Transverse colon (tissue), 4 donors: ENCODE results near the gene PCLAF. TPM values are rescaled to one million over a fixed set of nuclear protein-coding genes. Genes with fewer than 3 reads are reported as not detected.

ENCODE experiments used
- DNase-seq: peaks from one replicate; pipeline ENCODE4 v3.0.0-alpha.2; 2019
- H3K27ac ChIP-seq, 4 donors: fragments of 200-600 bp; sonication (generic); 2 replicates each; pipeline ENCODE4 v1.5.1; 2016 to 2018; ENCODE audit warnings: inconsistent platforms in 4 of 4
- H3K27me3 ChIP-seq: fragments of 200-600 bp; sonication (generic); 2 replicates; pipeline ENCODE4 v1.5.1; 2017; ENCODE audit warnings: inconsistent platforms
- H3K36me3 ChIP-seq, 4 donors: fragments of 200-600 bp; sonication (generic); 2 replicates each; pipeline ENCODE4 v1.5.1; 2017 to 2019; ENCODE audit warnings: inconsistent platforms in 4 of 4
- H3K4me1 ChIP-seq, 4 donors: fragments of 200-600 bp; sonication (generic); 2 replicates each; pipeline ENCODE4 v1.5.1; 2017 to 2020; ENCODE audit warnings: inconsistent platforms in 4 of 4
- H3K4me3 ChIP-seq, 4 donors: fragments of 200-600 bp; sonication (generic); 1 replicate in 1 of 4; 2 replicates in 3 of 4; pipeline versions ENCODE4 v1.5.1 to v1.6.1; 2017 to 2019; ENCODE audit warnings: inconsistent platforms in 4 of 4
- H3K9me3 ChIP-seq, 2 donors: fragments of 200-600 bp; sonication (generic); 2 replicates each; pipeline ENCODE4 v1.5.1; 2017 to 2019; ENCODE audit warnings: inconsistent platforms in 2 of 2
- CTCF ChIP-seq, 5 experiments: fragments of 200-600 bp in 3 of 5; fragments of 450-650 bp in 2 of 5; sonication (generic) in 3 of 5; IDR thresholded peaks; 1 replicate in 2 of 5; 2 replicates in 3 of 5; pipeline ENCODE4 v1.5.1; 2016 to 2017; ENCODE audit warnings: antibody characterized with exemption in 5 of 5, inconsistent platforms in 3 of 5, mild to moderate bottlenecking in 2 of 5, moderate library complexity in 1 of 5
- EP300 ChIP-seq: sonication (generic); formaldehyde crosslinking; IDR thresholded peaks from one replicate; pipeline ENCODE4 v1.6.1; 2017; ENCODE audit warnings: antibody characterized with exemption, low read depth
- POLR2A ChIP-seq: fragments of 450-650 bp; IDR thresholded peaks from one replicate; pipeline ENCODE4 v1.6.1; 2016; ENCODE audit warnings: antibody characterized with exemption, mild to moderate bottlenecking, moderate library complexity
- POLR2AphosphoS5 ChIP-seq, 3 donors: sonication (generic); formaldehyde crosslinking; IDR thresholded peaks; one replicate each; pipeline ENCODE4 v1.6.1; 2016; ENCODE audit warnings: antibody characterized with exemption in 3 of 3
- WGBS, 2 donors: methylation state at CpG; one replicate each; pipeline ENCODE4 v1.1.5; 2018; ENCODE audit warnings: low coverage in 1 of 2; 5-methylcytosine and 5-hydroxymethylcytosine counted together
- in situ Hi-C, 4 donors: fragments of 200-750 bp; cut with MboI; loops; one replicate each; pipeline versions ENCODE4 v1.15.0 to v1.15.1; 2017; ENCODE audit warnings: low sequenced_read_pairs in 3 of 4, low pct_ligation_motif_present in 1 of 4, low pct_unique_long_range_greater_than_20kb in 1 of 4
- intact Hi-C: fragments of 100-400 bp; cut with DNase I; formaldehyde crosslinking; loops from one replicate; pipeline ENCODE4 v1.15.1; 2023; ENCODE audit warnings: low total_unique reads
- total RNA-seq, 4 donors: library from RNA; depleted of rRNA; stranded (reverse); fragments of >200 nt; gene quantifications; one replicate each; pipeline ENCODE4 v1.1.0, GENCODE V29; 2016

Gene PCLAF
- total RNA-seq, 4 donors from 2014 or later = 3.3 to 21.5 (median 4.0) TPM; not detected in 1

- Histone ChIP-seq H3K9me3 (no peaks in the 10 kb centered on the region), H3K27ac (no peak overlapping the region), H3K4me1 (peaks cover 0 to 3% (median 0%) of the 10 kb centered on the region in 4 donors), H3K27me3 (no peaks in the 10 kb centered on the region), H3K36me3 (peaks cover 0 to 65% (median 19%) of the 10 kb centered on the region in 4 donors), H3K4me3 (no peak overlapping the region)
- DNase-seq = no peak
- intact Hi-C loops (no loop called here), in situ Hi-C loops (loop anchor here in 3 of 4 donors (25.0 kb wide), 2 partner anchors 212 to 237 kb away; no protein-coding TSS in a partner anchor)
- WGBS, 2 donors = 91 to 100% methylated on average over 3 of the region's 3 CpGs
- TF ChIP-seq EP300 (no peak), POLR2AphosphoS5 (IDR thresholded peaks at IDR 0.05) (no peak)
Measured at GRCh38 chr15:64425221-64425620, 44.0 kb upstream of the PCLAF start.

GRCh38 chr15:64423970-64424369 lies 42.7 kb upstream of the PCLAF start:
- in situ Hi-C loops (loop anchor here in 1 of 4 donors (25.0 kb wide), 1 partner anchor 588 kb away; no protein-coding TSS in a partner anchor), intact Hi-C loops (no loop called here)
- 65% methylated on average over 3 to 6 of the region's 6 CpGs for WGBS, 2 donors
- Histone ChIP-seq H3K4me1 (peaks cover 0 to 3% (median 0%) of the 10 kb centered on the region in 4 donors), H3K4me3 (no peak overlapping the region), H3K36me3 (peaks cover 0 to 74% (median 22%) of the 10 kb centered on the region in 4 donors), H3K9me3 (no peaks in the 10 kb centered on the region), H3K27me3 (no peaks in the 10 kb centered on the region), H3K27ac (no peak overlapping the region)
- TF ChIP-seq POLR2AphosphoS5 (IDR thresholded peaks at IDR 0.05) = no peak
- no peak for TF ChIP-seq EP300
- no peak for TF ChIP-seq POLR2A
- no peak for DNase-seq

- Histone ChIP-seq H3K27ac (no peak overlapping the region), H3K4me3 (no peak overlapping the region), H3K4me1 (peaks cover 0 to 3% (median 0%) of the 10 kb centered on the region in 4 donors), H3K9me3 (no peaks in the 10 kb centered on the region), H3K27me3 (no peaks in the 10 kb centered on the region), H3K36me3 (peaks cover 0 to 72% (median 27%) of the 10 kb centered on the region in 4 donors)
- 77 to 89% methylated on average over 2 of the region's 2 CpGs for WGBS, 2 donors
- TF ChIP-seq POLR2AphosphoS5 (IDR thresholded peaks at IDR 0.05) (no peak), CTCF (IDR thresholded peaks at IDR 0.05) (no peak), EP300 (no peak), POLR2A (no peak)
- in situ Hi-C loops (loop anchor here in 1 of 4 donors (25.0 kb wide), 1 partner anchor 590 kb away; no protein-coding TSS in a partner anchor), intact Hi-C loops (no loop called here)
- no peak for DNase-seq
Measured at GRCh38 chr15:64422697-64423096, 41.5 kb upstream of the PCLAF start.

- H3K27me3 ChIP-seq = no peaks in the 10 kb centered on the region
- H3K27ac ChIP-seq = no peak overlapping the region
- TF ChIP-seq POLR2A (no peak), EP300 (no peak), POLR2AphosphoS5 (IDR thresholded peaks at IDR 0.05) (no peak), CTCF (IDR thresholded peaks at IDR 0.05) (no peak)
- in situ Hi-C loops = loop anchor here in 1 of 4 donors (25.0 kb wide), 1 partner anchor 600 kb away; no protein-coding TSS in a partner anchor
- intact Hi-C loops = no loop called here
- H3K4me3 ChIP-seq = no peak overlapping the region
- H3K9me3 ChIP-seq = no peaks in the 10 kb centered on the region
- H3K36me3 ChIP-seq = peaks cover 0 to 62% (median 21%) of the 10 kb centered on the region in 4 donors
- DNase-seq = no peak
- WGBS, 2 donors = 85 to 87% methylated on average over 2 of the region's 2 CpGs
- no peaks in the 10 kb centered on the region for H3K4me1 ChIP-seq
Measured at GRCh38 chr15:64412216-64412615, 31.0 kb upstream of the PCLAF start.

GRCh38 chr15:64400583-64400982 lies 19.3 kb upstream of the PCLAF start:
- H3K27ac ChIP-seq = no peak overlapping the region
- 92 to 96% methylated on average over 2 of the region's 2 CpGs for WGBS, 2 donors
- no peaks in the 10 kb centered on the region for H3K27me3 ChIP-seq
- no peaks in the 10 kb centered on the region for H3K9me3 ChIP-seq
- peaks cover 0 to 79% (median 31%) of the 10 kb centered on the region in 4 donors for H3K36me3 ChIP-seq
- H3K4me1 ChIP-seq = no peaks in the 10 kb centered on the region
- TF ChIP-seq POLR2A (no peak), CTCF (IDR thresholded peaks at IDR 0.05) (no peak), POLR2AphosphoS5 (IDR thresholded peaks at IDR 0.05) (no peak), EP300 (no peak)
- intact Hi-C loops = no loop called here
- DNase-seq = no peak
- no peak overlapping the region for H3K4me3 ChIP-seq
- in situ Hi-C loops = loop anchor here in 1 of 4 donors (25.0 kb wide), 1 partner anchor 612 kb away; no protein-coding TSS in a partner anchor
